SK-N-SH treated with all-trans-retinoic acid at 6 μM for 48 hours (cell line): ENCODE results near the gene TRH.

ENCODE experiments used
- ARNTL ChIP-seq: fragments of 450-650 bp; formaldehyde crosslinking; IDR thresholded peaks from 2 replicates; pipeline ENCODE4 v1.5.0; 2020; ENCODE audit warnings: low read depth, mild to moderate bottlenecking, moderate library complexity, borderline replicate concordance
- CSDC2 ChIP-seq: fragments of 250-450 bp; sonication (Bioruptor Pico); IDR thresholded peaks from 2 replicates; pipeline ENCODE4 v1.5.0; 2020; ENCODE audit warnings: mild to moderate bottlenecking, moderate library complexity
- GLIS3 ChIP-seq: fragments of 250-450 bp; sonication (Bioruptor Pico); IDR thresholded peaks from 2 replicates; pipeline ENCODE4 v1.5.0; 2020; ENCODE audit warnings: mild to moderate bottlenecking, moderate library complexity
- PATZ1 ChIP-seq: fragments of 250-450 bp; sonication (Bioruptor Pico); IDR thresholded peaks from 2 replicates; pipeline ENCODE4 v1.8.0; 2020; ENCODE audit warnings: mild to moderate bottlenecking, moderate library complexity, borderline replicate concordance
- POU6F1 ChIP-seq: fragments of 250-450 bp; sonication (Bioruptor Pico); IDR thresholded peaks from 2 replicates; pipeline ENCODE4 v1.8.0; 2021; ENCODE audit warnings: low read depth, mild to moderate bottlenecking, moderate library complexity, borderline replicate concordance
- TCF4 ChIP-seq: fragments of 250-450 bp; sonication (Bioruptor Pico); IDR thresholded peaks from 2 replicates; pipeline ENCODE4 v1.8.0; 2021; ENCODE audit warnings: mild to moderate bottlenecking, moderate library complexity, borderline replicate concordance
- TSHZ2 ChIP-seq: fragments of 250-450 bp; sonication (Bioruptor Pico); IDR thresholded peaks from 2 replicates; pipeline ENCODE4 v1.5.0; 2020; ENCODE audit warnings: mild to moderate bottlenecking, moderate library complexity
- ZC3H10 ChIP-seq: fragments of 250-450 bp; sonication (Bioruptor Pico); IDR thresholded peaks from 2 replicates; pipeline ENCODE4 v1.5.1; 2021; ENCODE audit warnings: mild to moderate bottlenecking, moderate library complexity
- ZFP3 ChIP-seq: fragments of 250-450 bp; sonication (Bioruptor Pico); IDR thresholded peaks from 2 replicates; pipeline ENCODE4 v1.5.0; 2020; ENCODE audit warnings: mild to moderate bottlenecking, moderate library complexity
- TF ChIP-seq, protein P1 (sequence below): fragments of 250-450 bp; sonication (Bioruptor Pico); IDR thresholded peaks from 2 replicates; pipeline ENCODE4 v1.5.1; 2021; ENCODE audit warnings: mild to moderate bottlenecking, moderate library complexity

DNA sequence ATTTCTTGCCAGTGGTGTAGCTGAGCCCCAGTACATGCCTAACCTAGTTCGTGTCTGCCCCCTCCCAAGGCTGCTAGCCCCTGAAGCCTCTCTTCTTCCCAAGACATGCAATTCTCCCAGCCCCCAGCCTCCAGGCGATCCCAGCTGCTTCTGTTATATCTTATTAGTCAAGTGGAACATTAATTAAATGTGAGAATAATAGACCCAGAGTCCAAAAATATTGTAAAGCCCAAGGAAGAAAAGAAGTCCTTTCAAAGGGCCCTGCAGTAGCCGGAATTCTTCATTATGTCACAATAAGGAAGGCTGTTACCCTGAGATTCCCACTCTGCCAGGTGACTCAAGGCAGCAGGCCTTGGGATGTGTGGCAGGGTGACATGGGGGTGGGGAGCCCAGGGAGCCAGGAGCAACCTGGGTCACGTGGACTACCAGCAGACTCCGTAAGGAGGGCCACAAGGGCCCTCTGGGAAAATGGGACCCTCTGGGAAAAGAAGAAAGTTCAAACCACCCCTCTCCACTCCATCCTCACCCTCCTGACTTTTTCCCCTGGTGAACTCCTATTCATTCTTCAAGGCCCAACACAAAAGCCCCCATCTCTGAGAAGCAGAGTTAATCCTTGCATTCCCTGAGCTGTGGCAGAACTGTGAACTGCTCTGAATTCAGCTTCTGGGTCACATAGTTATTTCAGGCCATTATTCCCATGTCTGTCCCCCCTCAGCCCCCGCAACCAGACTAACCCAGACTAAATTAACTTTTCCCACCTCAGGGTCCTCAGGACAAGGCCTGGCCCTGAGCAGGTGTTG lies 21.8 kb upstream of the TRH start:
- TF ChIP-seq TSHZ2 (CRISPR knock-in tag) = no peak
- TF ChIP-seq ZFP3 = peak; percentile 90
- no peak for TF ChIP-seq PATZ1 (CRISPR knock-in tag)
- TF ChIP-seq CSDC2 (CRISPR knock-in tag) = no peak
- TF ChIP-seq GLIS3 = no peak
- TF ChIP-seq, protein P1, sequence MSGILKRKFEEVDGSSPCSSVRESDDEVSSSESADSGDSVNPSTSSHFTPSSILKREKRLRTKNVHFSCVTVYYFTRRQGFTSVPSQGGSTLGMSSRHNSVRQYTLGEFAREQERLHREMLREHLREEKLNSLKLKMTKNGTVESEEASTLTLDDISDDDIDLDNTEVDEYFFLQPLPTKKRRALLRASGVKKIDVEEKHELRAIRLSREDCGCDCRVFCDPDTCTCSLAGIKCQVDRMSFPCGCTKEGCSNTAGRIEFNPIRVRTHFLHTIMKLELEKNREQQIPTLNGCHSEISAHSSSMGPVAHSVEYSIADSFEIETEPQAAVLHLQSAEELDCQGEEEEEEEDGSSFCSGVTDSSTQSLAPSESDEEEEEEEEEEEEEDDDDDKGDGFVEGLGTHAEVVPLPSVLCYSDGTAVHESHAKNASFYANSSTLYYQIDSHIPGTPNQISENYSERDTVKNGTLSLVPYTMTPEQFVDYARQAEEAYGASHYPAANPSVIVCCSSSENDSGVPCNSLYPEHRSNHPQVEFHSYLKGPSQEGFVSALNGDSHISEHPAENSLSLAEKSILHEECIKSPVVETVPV (CRISPR knock-in tag) = no peak
- TF ChIP-seq POU6F1 (CRISPR knock-in tag) = no peak
- TF ChIP-seq TCF4 (CRISPR knock-in tag) = no peak
- no peak for TF ChIP-seq ZC3H10
- no peak for TF ChIP-seq ARNTL (CRISPR knock-in tag)
